Activated naive CD8-positive, alpha-beta T cell treated with anti-CD3 and anti-CD28 coated beads for 36 hours (primary cell): ENCODE measurements around the gene LGALS13. TPM values are rescaled to one million over a fixed set of nuclear protein-coding genes. Genes with fewer than 3 reads are reported as not detected.

ENCODE experiments used
- DNase-seq: peaks from one replicate; pipeline ENCODE4 v3.0.0; 2021
- H3K27ac Mint-ChIP-seq: one replicate; pipeline ENCODE4 v1.8.0; 2022; ENCODE audit warnings: mild to moderate bottlenecking, moderate library complexity, mixed read lengths
- H3K27me3 Mint-ChIP-seq: one replicate; pipeline ENCODE4 v1.8.0; 2022; ENCODE audit warnings: mild to moderate bottlenecking, mixed read lengths
- H3K36me3 Mint-ChIP-seq: one replicate; pipeline ENCODE4 v1.8.0; 2021; ENCODE audit warnings: mild to moderate bottlenecking, mixed read lengths
- H3K4me1 Mint-ChIP-seq: one replicate; pipeline ENCODE4 v1.8.0; 2021; ENCODE audit warnings: mixed read lengths
- H3K4me3 Mint-ChIP-seq: one replicate; pipeline ENCODE4 v1.8.0; 2022; ENCODE audit warnings: mild to moderate bottlenecking, moderate library complexity, mixed read lengths
- H3K9me3 Mint-ChIP-seq: one replicate; pipeline ENCODE4 v1.8.0; 2022; ENCODE audit warnings: mixed read lengths
- total RNA-seq, 2 experiments: library from RNA; stranded (reverse); gene quantifications; one replicate each; pipeline ENCODE4 v1.2.3, GENCODE V29; 2021

LGALS13 gene
- total RNA-seq, 2 experiments from 2014 or later: not detected

DNA sequence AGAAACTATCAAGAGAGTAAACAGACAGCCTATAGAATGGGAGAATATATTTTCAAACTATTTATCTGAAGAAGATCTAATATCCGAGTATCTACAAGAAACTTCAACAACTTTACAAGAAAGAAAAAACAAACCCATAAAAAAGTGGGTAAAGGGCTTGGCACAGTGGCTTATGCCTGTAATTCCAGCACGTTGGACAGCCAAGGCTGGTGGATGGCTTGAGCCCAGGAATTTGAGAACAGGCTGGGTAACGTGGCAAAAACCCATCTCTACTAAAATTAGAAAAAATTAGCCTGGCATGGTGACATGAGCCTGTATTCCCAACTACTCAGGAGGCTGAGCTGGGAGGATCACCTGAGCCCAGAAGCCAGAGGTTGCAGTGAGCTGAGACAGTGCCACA lies 45.6 kb downstream of the LGALS13 start:
- no peak for DNase-seq
- Mint-ChIP-seq H3K27me3 (peaks cover 69% of the 10 kb centered on the region), H3K27ac (no peak overlapping the region), H3K4me3 (no peak overlapping the region), H3K36me3 (no peaks in the 10 kb centered on the region), H3K9me3 (no peaks in the 10 kb centered on the region), H3K4me1 (no peaks in the 10 kb centered on the region)

DNA sequence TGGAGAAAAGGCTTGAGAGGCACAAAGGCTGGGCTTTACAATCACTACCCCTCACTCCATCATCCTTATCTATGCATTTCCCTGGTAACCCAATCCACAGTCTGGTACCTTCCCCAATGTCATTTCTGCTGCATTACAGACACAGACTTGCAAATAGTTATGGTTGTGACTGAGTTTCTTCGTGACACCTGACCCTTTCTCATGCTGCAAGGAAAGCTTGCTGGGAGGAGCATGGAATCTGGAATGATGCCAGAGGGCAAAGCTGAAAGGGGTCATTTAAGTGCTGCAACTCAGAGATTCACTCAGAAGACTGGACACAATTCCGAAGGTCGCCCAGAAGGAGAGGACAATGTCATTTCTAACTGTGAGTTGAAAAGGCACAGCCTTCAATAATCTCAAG lies 53.3 kb downstream of the LGALS13 start, which contains the start of gene LGALS16:
Gene LGALS16, plus strand, starts transcription at position 301 of the 400 bp plus-strand sequence. Its CDS starts 49 bp downstream, at position 350.
- H3K27ac Mint-ChIP-seq: no peak within 1 kb of the TSS
- no peaks in the 10 kb centered on the region for H3K36me3 Mint-ChIP-seq
- peaks cover 28% of the 10 kb centered on the region for H3K27me3 Mint-ChIP-seq
- no peak within 1 kb of the TSS for H3K4me3 Mint-ChIP-seq
- no peaks in the 10 kb centered on the region for H3K4me1 Mint-ChIP-seq
- H3K9me3 Mint-ChIP-seq: no peaks in the 10 kb centered on the region
- DNase-seq: no peak

Other genes starting within 250 kb of the LGALS13 start
- gene PAF1, start 211.4 kb upstream of the LGALS13 start, total RNA-seq: 10 to 100 TPM; 43.6 to 44.0 TPM
- 10 to 100 TPM; 23.3 to 26.8 TPM for gene MED29, start 211.1 kb upstream of the LGALS13 start, total RNA-seq
- gene ZFP36, start 195.7 kb upstream of the LGALS13 start, total RNA-seq: 10 to 100 TPM; 15.5 to 15.6 TPM
- gene PLEKHG2, start 189.9 kb upstream of the LGALS13 start, total RNA-seq: 10 to 100 TPM; 29.1 to 40.0 TPM
- 1,000 to 10,000 TPM; 3,164 to 3,181 TPM for gene RPS16, start 166.6 kb upstream of the LGALS13 start, total RNA-seq
- gene SUPT5H, start 156.9 kb upstream of the LGALS13 start, total RNA-seq: 100 to 1,000 TPM; 179 to 182 TPM
- 100 to 1,000 TPM; 133 to 137 TPM for gene TIMM50, start 121.7 kb upstream of the LGALS13 start, total RNA-seq
- 1 to 10 TPM; 1.1 to 1.4 TPM for gene DLL3, start 103.6 kb upstream of the LGALS13 start, total RNA-seq
- gene SELENOV, start 87.4 kb upstream of the LGALS13 start, total RNA-seq: not detected
- gene EID2B, start 69.7 kb upstream of the LGALS13 start, total RNA-seq: 1 to 10 TPM; 2.4 to 2.7 TPM
- 10 to 100 TPM; 13.6 to 14.2 TPM for gene EID2, start 62.4 kb upstream of the LGALS13 start, total RNA-seq
- not detected for gene LGALS16, start 53.4 kb downstream of the LGALS13 start, total RNA-seq
- gene LGALS14, start 102.0 kb downstream of the LGALS13 start, total RNA-seq: under 1 TPM; 0.39 to 0.70 TPM
- not detected for gene CLC, start 135.5 kb downstream of the LGALS13 start, total RNA-seq
- not detected for gene LEUTX, start 176.3 kb downstream of the LGALS13 start, total RNA-seq
- gene DYRK1B, start 231.6 kb downstream of the LGALS13 start, total RNA-seq: 1 to 10 TPM; 3.8 to 4.9 TPM
- gene FBL, start 243.9 kb downstream of the LGALS13 start, total RNA-seq: 100 to 1,000 TPM; 925 to 936 TPM